GM19240 (cell line): Measurements from ENCODE around the gene MORN4.

Experiments used
- DNase-seq: peaks from one replicate; pipeline ENCODE4 v3.0.0; 2011; ENCODE audit warnings: low spot score; ENCODE audit not compliant: insufficient read length

MORN4 gene

GRCh38 chr10:97574374-97575126 lies 58.8 kb downstream of the MORN4 start:
- DNase-seq = no peak

- no peak for DNase-seq
Observed at GRCh38 chr10:97573672-97574071, 59.6 kb downstream of the MORN4 start.

GRCh38 chr10:97573021-97573420 lies 60.3 kb downstream of the MORN4 start:
- no peak for DNase-seq

- DNase-seq = peak; percentile 78
Observed at GRCh38 chr10:97572214-97572989, 60.9 kb downstream of the MORN4 start, which contains the start of gene ANKRD2. ANKRD2 (plus strand) TSS chr10:97572779; CDS start chr10:97572789, 10 bp downstream.

- no peak for DNase-seq
Observed at GRCh38 chr10:97571622-97572021, 61.7 kb downstream of the MORN4 start.

GRCh38 chr10:97570789-97571471 lies 62.4 kb downstream of the MORN4 start:
- no peak for DNase-seq

GRCh38 chr10:97570146-97570788 lies 63.0 kb downstream of the MORN4 start:
- no peak for DNase-seq

GRCh38 chr10:97567891-97568290 lies 65.4 kb downstream of the MORN4 start:
- no peak for DNase-seq

GRCh38 chr10:97566336-97566996 lies 66.8 kb downstream of the MORN4 start:
- DNase-seq = no peak

- DNase-seq = no peak
Observed at GRCh38 chr10:97564776-97565175, 68.5 kb downstream of the MORN4 start.
